HEK293T (cell line): Measurements from ENCODE around the gene AMIGO2.

Source experiments
- CTCF ChIA-PET: fragments of 350-600 bp; formaldehyde crosslinking; extraction: SDS; loops from one replicate; lab custom pipeline; 2021; ENCODE audit warnings: antibody characterized with exemption, inconsistent platforms; lab: Yijun Ruan, JAX
- POLR2A ChIA-PET: fragments of 350-600 bp; formaldehyde crosslinking; extraction: SDS; loops from one replicate; lab custom pipeline; 2020; ENCODE audit warnings: antibody characterized with exemption, inconsistent platforms; lab: Yijun Ruan, JAX
- DNase-seq: peaks from one replicate; pipeline ENCODE4 v3.0.0; 2012; ENCODE audit warnings: mixed read lengths; ENCODE audit errors: extremely low spot score
- ARNT ChIP-seq: fragments of 450-650 bp; IDR thresholded peaks from 2 replicates; pipeline ENCODE4 v1.6.1; 2017; ENCODE audit warnings: mild to moderate bottlenecking
- BHLHE40 ChIP-seq: fragments of 450-650 bp; IDR thresholded peaks from 2 replicates; pipeline ENCODE4 v1.6.1; 2016; ENCODE audit warnings: mild to moderate bottlenecking, moderate library complexity, borderline replicate concordance
- CTBP1 ChIP-seq: fragments of 450-650 bp; IDR thresholded peaks from 2 replicates; pipeline ENCODE4 v1.6.1; 2016; ENCODE audit warnings: borderline replicate concordance
- ELF4 ChIP-seq: fragments of 450-650 bp; IDR thresholded peaks from 2 replicates; pipeline ENCODE4 v1.6.1; 2017; ENCODE audit warnings: antibody characterized with exemption
- FOXA1 ChIP-seq: fragments of 450-650 bp; IDR thresholded peaks from 2 replicates; pipeline ENCODE4 v1.6.1; 2016; ENCODE audit warnings: mild to moderate bottlenecking
- FOXK2 ChIP-seq: fragments of 450-650 bp; IDR thresholded peaks from 2 replicates; pipeline ENCODE4 v1.6.1; 2016; ENCODE audit warnings: mild to moderate bottlenecking
- FOXM1 ChIP-seq: fragments of 450-650 bp; IDR thresholded peaks from 2 replicates; pipeline ENCODE4 v1.6.1; 2017; ENCODE audit warnings: mild to moderate bottlenecking, borderline replicate concordance
- HDGF ChIP-seq: fragments of 450-650 bp; IDR thresholded peaks from 2 replicates; pipeline ENCODE4 v1.6.1; 2017; ENCODE audit warnings: antibody characterized with exemption, borderline replicate concordance
- L3MBTL2 ChIP-seq: fragments of 450-650 bp; conservative IDR thresholded peaks from 2 replicates; pipeline ENCODE4 v1.6.1; 2016; ENCODE audit warnings: mild to moderate bottlenecking
- LEF1 ChIP-seq: fragments of 450-650 bp; IDR thresholded peaks from 2 replicates; pipeline ENCODE4 v1.6.1; 2017; ENCODE audit warnings: mild to moderate bottlenecking, borderline replicate concordance
- NFRKB ChIP-seq: fragments of 450-650 bp; IDR thresholded peaks from 2 replicates; pipeline ENCODE4 v1.6.1; 2016; ENCODE audit warnings: mild to moderate bottlenecking, moderate library complexity
- PKNOX1 ChIP-seq: fragments of 450-650 bp; IDR thresholded peaks from 2 replicates; pipeline ENCODE4 v1.6.1; 2016
- SP1 ChIP-seq: fragments of 450-650 bp; IDR thresholded peaks from 2 replicates; pipeline ENCODE4 v1.6.1; 2017
- SUZ12 ChIP-seq: fragments of 450-650 bp; IDR thresholded peaks from 2 replicates; pipeline ENCODE4 v1.6.1; 2016; ENCODE audit warnings: mild to moderate bottlenecking
- TARDBP ChIP-seq: fragments of 450-650 bp; IDR thresholded peaks from 2 replicates; pipeline ENCODE4 v1.6.1; 2016
- ZNF384 ChIP-seq: fragments of 450-650 bp; IDR thresholded peaks from 2 replicates; pipeline ENCODE4 v1.6.1; 2016

AMIGO2 gene

GRCh38 chr12:47078086-47078395, 1.7 kb downstream of the AMIGO2 start:
- POLR2A ChIA-PET, result no interaction called here
- no peak for TF ChIP-seq LEF1
- TF ChIP-seq FOXK2, result no peak
- TF ChIP-seq ELF4, result no peak
- TF ChIP-seq HDGF, result no peak
- TF ChIP-seq SUZ12, result no peak
- TF ChIP-seq FOXA1, result no peak
- no peak for TF ChIP-seq NFRKB
- no peak for TF ChIP-seq ARNT
- CTCF ChIA-PET, result interaction anchor here (0.8 kb wide), 1 partner anchor 8 kb away, joined by 3 read pairs; no protein-coding TSS in a partner anchor
- no peak for DNase-seq

GRCh38 chr12:47077206-47078085, 2.3 kb downstream of the AMIGO2 start:
- no peak for TF ChIP-seq HDGF
- no peak for TF ChIP-seq FOXK2
- no peak for TF ChIP-seq TARDBP
- TF ChIP-seq SUZ12, result no peak
- no peak for TF ChIP-seq CTBP1
- no peak for TF ChIP-seq LEF1
- TF ChIP-seq PKNOX1, result no peak
- TF ChIP-seq SP1, result no peak
- TF ChIP-seq NFRKB, result no peak
- ChIA-PET POLR2A (no interaction called here), CTCF (interaction anchor here (0.8 kb wide), 1 partner anchor 7 kb away, joined by 3 read pairs; no protein-coding TSS in a partner anchor)
- DNase-seq, result no peak

- CTCF ChIA-PET, result no interaction called here
- POLR2A ChIA-PET, result no interaction called here
- TF ChIP-seq FOXK2 (no peak), FOXM1 (no peak), ZNF384 (no peak), BHLHE40 (no peak), ELF4 (no peak), SP1 (no peak), L3MBTL2 (no peak), PKNOX1 (no peak)
- DNase-seq, result no peak
Observed at GRCh38 chr12:47075192-47076084, 4.3 kb downstream of the AMIGO2 start.

GRCh38 chr12:47074757-47075156, 5.0 kb downstream of the AMIGO2 start:
- ChIA-PET CTCF (no interaction called here), POLR2A (no interaction called here)
- TF ChIP-seq FOXA1, result no peak
- no peak for TF ChIP-seq HDGF
- TF ChIP-seq SUZ12, result no peak
- TF ChIP-seq FOXM1, result no peak
- no peak for TF ChIP-seq ELF4
- no peak for TF ChIP-seq FOXK2
- TF ChIP-seq ZNF384, result no peak
- TF ChIP-seq L3MBTL2, result no peak
- no peak for TF ChIP-seq SP1
- TF ChIP-seq PKNOX1, result no peak
- TF ChIP-seq NFRKB, result no peak
- TF ChIP-seq ARNT, result no peak
- TF ChIP-seq TARDBP, result no peak
- no peak for TF ChIP-seq BHLHE40
- DNase-seq, result no peak

GRCh38 chr12:47073951-47074350, 5.8 kb downstream of the AMIGO2 start:
- TF ChIP-seq SUZ12, result no peak
- no peak for TF ChIP-seq PKNOX1
- TF ChIP-seq ELF4, result no peak
- TF ChIP-seq LEF1, result no peak
- TF ChIP-seq L3MBTL2, result no peak
- TF ChIP-seq HDGF, result no peak
- TF ChIP-seq TARDBP, result no peak
- TF ChIP-seq FOXA1, result no peak
- no peak for TF ChIP-seq CTBP1
- no peak for TF ChIP-seq NFRKB
- no peak for TF ChIP-seq FOXM1
- TF ChIP-seq SP1, result no peak
- TF ChIP-seq ARNT, result no peak
- no peak for TF ChIP-seq FOXK2
- no peak for TF ChIP-seq BHLHE40
- no peak for TF ChIP-seq ZNF384
- no peak for DNase-seq
- ChIA-PET POLR2A (no interaction called here), CTCF (interaction anchor here (0.6 kb wide), 1 partner anchor 172 kb away, joined by 4 read pairs; no protein-coding TSS in a partner anchor)
